Mesendoderm (in vitro differentiated cells): ENCODE measurements around the gene UNC13A.
"Not testable (repeated sequence)": the region's sequence is repeated elsewhere in the genome, so short reads cannot be mapped to it uniquely, and the experiment has no call there.

Experiments
- DNase-seq: peaks from one replicate; pipeline ENCODE4 v3.0.0; 2013
- H2AK5ac ChIP-seq: 2 replicates; pipeline ENCODE4 v1.6.1; 2013; ENCODE audit warnings: low read length, inconsistent platforms
- H2BK120ac ChIP-seq: 2 replicates; pipeline ENCODE4 v1.6.1; 2013; ENCODE audit warnings: low read depth, mild to moderate bottlenecking, low read length, moderate library complexity, mixed read lengths
- H2BK15ac ChIP-seq: replicated peaks from 2 replicates; pipeline ENCODE4 v1.6.1; 2013; ENCODE audit warnings: low read depth, mild to moderate bottlenecking, moderate library complexity
- H2BK5ac ChIP-seq: 2 replicates; pipeline ENCODE4 v1.6.1; 2013; ENCODE audit warnings: low read length, inconsistent platforms
- H3K18ac ChIP-seq: 2 replicates; pipeline ENCODE4 v1.6.1; 2013; ENCODE audit warnings: mild to moderate bottlenecking, low read length, mixed read lengths
- H3K23ac ChIP-seq: one replicate; pipeline ENCODE4 v1.6.1; 2013; ENCODE audit warnings: low read length
- H3K27ac ChIP-seq: 2 replicates; pipeline ENCODE4 v1.5.1; 2013; ENCODE audit warnings: low read depth, mild to moderate bottlenecking, inconsistent platforms, low read length, moderate library complexity
- H3K27me3 ChIP-seq: 2 replicates; pipeline ENCODE4 v1.6.1; 2013; ENCODE audit warnings: low read length, control low read depth, mild to moderate bottlenecking, inconsistent platforms; ENCODE audit not compliant: insufficient read depth, poor library complexity
- H3K36me3 ChIP-seq: 2 replicates; pipeline ENCODE4 v1.6.1; 2013; ENCODE audit warnings: low read length, inconsistent platforms; ENCODE audit not compliant: control insufficient read depth, insufficient read depth
- H3K4ac ChIP-seq: one replicate; pipeline ENCODE4 v1.6.1; 2013; ENCODE audit warnings: low read depth, mild to moderate bottlenecking, low read length, moderate library complexity
- H3K4me1 ChIP-seq: 2 replicates; pipeline ENCODE4 v1.6.1; 2013; ENCODE audit warnings: low read depth, low read length, inconsistent platforms; ENCODE audit not compliant: control insufficient read depth
- H3K4me2 ChIP-seq: 2 replicates; pipeline ENCODE4 v1.6.1; 2013; ENCODE audit warnings: low read length
- H3K4me3 ChIP-seq: 2 replicates; pipeline ENCODE4 v1.5.1; 2013; ENCODE audit warnings: mild to moderate bottlenecking, low read length
- H3K56ac ChIP-seq: one replicate; pipeline ENCODE4 v1.6.1; 2013; ENCODE audit warnings: low read length
- H3K79me1 ChIP-seq: 2 replicates; pipeline ENCODE4 v1.6.1; 2013; ENCODE audit warnings: low read length, inconsistent platforms
- H3K79me2 ChIP-seq: 2 replicates; pipeline ENCODE4 v1.6.1; 2013; ENCODE audit warnings: mild to moderate bottlenecking, low read length; ENCODE audit not compliant: control insufficient read depth, insufficient read depth
- H3K9ac ChIP-seq: 2 replicates; pipeline ENCODE4 v1.6.1; 2013; ENCODE audit warnings: low read length, inconsistent platforms
- H4K5ac ChIP-seq: one replicate; pipeline ENCODE4 v1.6.1; 2013; ENCODE audit warnings: low read length
- H4K8ac ChIP-seq: one replicate; pipeline ENCODE4 v1.6.1; 2013; ENCODE audit warnings: low read depth, mild to moderate bottlenecking, control low read depth, low read length, moderate library complexity
- WGBS: extraction: QIAGEN DNeasy Blood & Tissue Kit; methylation state at CpG from one replicate; pipeline ENCODE4 v1.1.7; 2013; ENCODE audit warnings: low lambda C conversion rate, missing lambda C conversion rate; ENCODE audit not compliant: insufficient coverage; ENCODE audit errors: extremely low coverage; 5-methylcytosine and 5-hydroxymethylcytosine counted together

UNC13A gene

GRCh38 chr19:17575871-17576757 lies 112.0 kb downstream of the UNC13A start:
- Histone ChIP-seq H3K56ac (peak overlapping the region; percentile 42), H3K27ac (no peak overlapping the region), H3K4ac (no peak overlapping the region), H2BK15ac (no peak overlapping the region), H3K9ac (no peak overlapping the region), H3K27me3 (no peaks in the 10 kb centered on the region), H3K79me1 (no peaks in the 10 kb centered on the region), H2AK5ac (no peak overlapping the region), H3K4me1 (no peaks in the 10 kb centered on the region), H3K18ac (no peak overlapping the region), H3K23ac (no peak overlapping the region), H3K4me2 (no peak overlapping the region), H3K36me3 (peaks cover 7% of the 10 kb centered on the region), H2BK120ac (no peak overlapping the region), H3K79me2 (no peaks in the 10 kb centered on the region), H4K5ac (no peak overlapping the region), H4K8ac (no peak overlapping the region), H2BK5ac (no peak overlapping the region), H3K4me3 (no peak overlapping the region)
- DNase-seq: no peak
- no CpG with 5 or more reads among the region's 11 CpGs for WGBS

- H3K4me2 ChIP-seq: no peak overlapping the region
- H3K36me3 ChIP-seq: peaks cover 9% of the 10 kb centered on the region
Measured at GRCh38 chr19:17572638-17573037, 115.5 kb downstream of the UNC13A start.

GRCh38 chr19:17570791-17571190 lies 117.4 kb downstream of the UNC13A start:
- no peak overlapping the region for H3K56ac ChIP-seq
- no CpG with 5 or more reads among the region's 6 CpGs for WGBS
- no peak overlapping the region for H3K4ac ChIP-seq
- no peak overlapping the region for H3K23ac ChIP-seq
- no peaks in the 10 kb centered on the region for H3K79me1 ChIP-seq
- H3K27me3 ChIP-seq: no peaks in the 10 kb centered on the region
- no peak overlapping the region for H3K9ac ChIP-seq
- no peak overlapping the region for H3K4me3 ChIP-seq
- no peak overlapping the region for H3K18ac ChIP-seq
- no peak overlapping the region for H2AK5ac ChIP-seq
- no peak overlapping the region for H3K4me2 ChIP-seq
- no peaks in the 10 kb centered on the region for H3K79me2 ChIP-seq
- no peak overlapping the region for H4K5ac ChIP-seq
- H4K8ac ChIP-seq: no peak overlapping the region
- no peak overlapping the region for H2BK120ac ChIP-seq
- peaks cover 9% of the 10 kb centered on the region for H3K36me3 ChIP-seq
- H3K4me1 ChIP-seq: no peaks in the 10 kb centered on the region
- no peak overlapping the region for H2BK5ac ChIP-seq
- H2BK15ac ChIP-seq: no peak overlapping the region
- DNase-seq: no peak
- H3K27ac ChIP-seq: no peak overlapping the region

More at GRCh38 chr19:17572638-17573037, 115.5 kb downstream of the UNC13A start:
- no peak for DNase-seq
- H2BK120ac ChIP-seq: no peak overlapping the region
- no peaks in the 10 kb centered on the region for H3K4me1 ChIP-seq
- H2BK15ac ChIP-seq: no peak overlapping the region
- H3K23ac ChIP-seq: no peak overlapping the region
- no peak overlapping the region for H3K4ac ChIP-seq
- H3K27ac ChIP-seq: no peak overlapping the region
- no peak overlapping the region for H3K18ac ChIP-seq
- no peak overlapping the region for H4K5ac ChIP-seq
- H3K27me3 ChIP-seq: no peaks in the 10 kb centered on the region
- H4K8ac ChIP-seq: no peak overlapping the region
- no peaks in the 10 kb centered on the region for H3K79me1 ChIP-seq
- H3K79me2 ChIP-seq: no peaks in the 10 kb centered on the region
- no peak overlapping the region for H3K4me3 ChIP-seq
- H3K56ac ChIP-seq: no peak overlapping the region
- H3K9ac ChIP-seq: no peak overlapping the region
- WGBS: no CpG with 5 or more reads among the region's 7 CpGs
- H2AK5ac ChIP-seq: no peak overlapping the region
- H2BK5ac ChIP-seq: no peak overlapping the region

- H2BK15ac ChIP-seq, H3K4me2 ChIP-seq, H3K4me1 ChIP-seq, H3K36me3 ChIP-seq, H2AK5ac ChIP-seq, H3K9ac ChIP-seq, H3K23ac ChIP-seq, H3K27me3 ChIP-seq, DNase-seq, H3K79me2 ChIP-seq, H3K18ac ChIP-seq, H4K8ac ChIP-seq, H3K56ac ChIP-seq, H2BK5ac ChIP-seq, H2BK120ac ChIP-seq, H3K4ac ChIP-seq, H4K5ac ChIP-seq, H3K27ac ChIP-seq, H3K4me3 ChIP-seq, H3K79me1 ChIP-seq: not testable (repeated sequence)
- no CpG with 5 or more reads among the region's 5 CpGs for WGBS
Measured at GRCh38 chr19:17570291-17570690, 117.9 kb downstream of the UNC13A start.

GRCh38 chr19:17567940-17568339 lies 120.2 kb downstream of the UNC13A start:
- Histone ChIP-seq H2BK120ac (no peak overlapping the region), H3K9ac (no peak overlapping the region), H4K5ac (no peak overlapping the region), H4K8ac (no peak overlapping the region), H3K4me2 (no peak overlapping the region), H3K18ac (no peak overlapping the region), H3K36me3 (peaks cover 9% of the 10 kb centered on the region), H3K79me2 (no peaks in the 10 kb centered on the region), H2BK15ac (no peak overlapping the region), H3K4me3 (no peak overlapping the region), H3K4ac (no peak overlapping the region), H2AK5ac (no peak overlapping the region), H3K23ac (no peak overlapping the region), H3K4me1 (no peaks in the 10 kb centered on the region), H3K56ac (no peak overlapping the region), H3K79me1 (no peaks in the 10 kb centered on the region), H3K27ac (no peak overlapping the region), H2BK5ac (no peak overlapping the region), H3K27me3 (no peaks in the 10 kb centered on the region)
- DNase-seq: no peak
- WGBS: no CpG with 5 or more reads among the region's 1 CpG

- Histone ChIP-seq H3K27me3 (no peaks in the 10 kb centered on the region), H3K4me1 (no peaks in the 10 kb centered on the region), H3K56ac (no peak overlapping the region), H4K5ac (no peak overlapping the region), H3K4ac (no peak overlapping the region), H2AK5ac (no peak overlapping the region), H3K4me2 (no peak overlapping the region), H2BK120ac (no peak overlapping the region), H3K79me1 (no peaks in the 10 kb centered on the region), H3K79me2 (no peaks in the 10 kb centered on the region), H3K18ac (no peak overlapping the region), H2BK15ac (no peak overlapping the region), H3K9ac (no peak overlapping the region), H2BK5ac (no peak overlapping the region), H4K8ac (no peak overlapping the region), H3K23ac (no peak overlapping the region), H3K36me3 (peaks cover 6% of the 10 kb centered on the region), H3K4me3 (no peak overlapping the region), H3K27ac (no peak overlapping the region)
- no peak for DNase-seq
- no CpG with 5 or more reads among the region's 3 CpGs for WGBS
Measured at GRCh38 chr19:17565611-17566010, 122.5 kb downstream of the UNC13A start.
